ENCODE measurements around the gene CCDC120. TPM values are rescaled to one million over a fixed set of nuclear protein-coding genes. Genes with fewer than 3 reads are reported as not detected.

CCDC120 gene
- polyA plus RNA-seq, 1 of the 3 experiments (the other 2 are of a cell fraction), result 2.1 TPM

DNA sequence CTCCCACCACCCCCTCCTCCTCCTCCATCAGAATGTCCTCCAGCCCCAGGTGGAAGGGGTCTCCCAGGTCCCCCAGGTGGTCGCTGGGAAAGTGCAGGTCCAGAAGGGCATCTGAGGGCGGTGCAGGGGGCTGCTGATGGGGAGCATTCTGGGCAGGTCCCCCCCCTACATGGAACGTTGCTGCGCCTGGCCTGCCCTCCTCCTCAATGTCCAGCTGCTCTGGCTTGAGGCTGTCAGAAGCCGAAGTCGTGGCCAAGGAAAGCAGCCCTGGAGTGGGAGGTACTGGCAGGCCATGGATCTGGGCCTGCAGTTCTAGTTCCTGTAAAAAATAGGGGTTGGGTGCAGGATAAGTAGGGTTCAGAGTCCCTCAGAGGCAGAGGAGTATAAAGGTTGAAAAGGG, 28.5 kb upstream of the CCDC120 start:
- no peaks in the 10 kb centered on the region for H3K9me2 ChIP-seq
- no peak overlapping the region for H3K27ac ChIP-seq (ENCODE audit: low read depth in 2 of 2, low read length in 1 of 2)
- ChIA-PET CTCF (no interaction called here), POLR2A (no interaction called here)
- 85% methylated on average over 4 of the region's 6 CpGs for WGBS (ENCODE audit: low lambda C conversion rate)
- no peak for DNase-seq
- no peaks in the 10 kb centered on the region for H3K9me3 ChIP-seq
- no peak overlapping the region for H2AFZ ChIP-seq (ENCODE audit: low read depth)
- peaks cover 0 to 8% of the 10 kb centered on the region in 2 experiments for H3K36me3 ChIP-seq (replicated peaks in 1 of 2; ENCODE audit: control insufficient read depth in 1 of 2, insufficient read depth in 2 of 2, low read length in 1 of 2)
- no peak overlapping the region for H3K9ac ChIP-seq
- H3K4me2 ChIP-seq, result no peak overlapping the region
- no peak overlapping the region for H3K4me3 ChIP-seq (ENCODE audit: low read depth in 2 of 2, low read length in 1 of 2)
- peaks cover 4% of the 10 kb centered on the region; the same call in 1 of the 2 replicates for H3K79me2 ChIP-seq (ENCODE audit: insufficient read depth)
- no peaks in the 10 kb centered on the region for H3F3A ChIP-seq (replicated peaks; ENCODE audit: insufficient read depth)
- no peaks in the 10 kb centered on the region for H4K20me1 ChIP-seq (ENCODE audit: insufficient read depth)
- TF ChIP-seq GATA2 (CRISPR knock-in tag; IDR thresholded peaks at IDR 0.05), result no peak
- no peak for TF ChIP-seq USF2 (IDR thresholded peaks at IDR 0.05; ENCODE audit: borderline replicate concordance, low read depth, low read length)
- no peak for TF ChIP-seq RFX5 (IDR thresholded peaks at IDR 0.05; ENCODE audit: low read length)
- no peak for TF ChIP-seq FOXJ3 (CRISPR knock-in tag; IDR thresholded peaks at IDR 0.05)
- TF ChIP-seq SIN3A (IDR thresholded peaks at IDR 0.05; ENCODE audit: borderline replicate concordance, low read depth, low read length), result no peak
- no peak for TF ChIP-seq ELF1 (IDR thresholded peaks at IDR 0.05)
- TF ChIP-seq TEAD4 (IDR thresholded peaks at IDR 0.05; ENCODE audit: borderline replicate concordance, insufficient read depth), result no peak
- no peak for TF ChIP-seq MEF2A (IDR thresholded peaks at IDR 0.05; ENCODE audit: borderline replicate concordance, low read depth)
- no peak for TF ChIP-seq RAD21 (IDR thresholded peaks at IDR 0.05; ENCODE audit: low read length)
- TF ChIP-seq SMC3 (IDR thresholded peaks at IDR 0.05; ENCODE audit: low read depth, low read length), result no peak
- TF ChIP-seq EP300 (IDR thresholded peaks at IDR 0.05; ENCODE audit: borderline replicate concordance in 1 of 2, low read depth in 1 of 2, low read length in 1 of 2), result no peak
- no peak for TF ChIP-seq ZBTB33 (IDR thresholded peaks at IDR 0.05; ENCODE audit: borderline replicate concordance, low read depth)
- no peak for TF ChIP-seq NFIC (IDR thresholded peaks at IDR 0.05; ENCODE audit: borderline replicate concordance)
- H3K4me1 ChIP-seq (ENCODE audit: control insufficient read depth in 1 of 2, insufficient read depth in 2 of 2, low read depth in 1 of 2, low read length in 1 of 2), result no peaks in the 10 kb centered on the region
- no peaks in the 10 kb centered on the region; the same call in 1 of the 2 replicates for H3K27me3 ChIP-seq (ENCODE audit: insufficient read depth)

DNA sequence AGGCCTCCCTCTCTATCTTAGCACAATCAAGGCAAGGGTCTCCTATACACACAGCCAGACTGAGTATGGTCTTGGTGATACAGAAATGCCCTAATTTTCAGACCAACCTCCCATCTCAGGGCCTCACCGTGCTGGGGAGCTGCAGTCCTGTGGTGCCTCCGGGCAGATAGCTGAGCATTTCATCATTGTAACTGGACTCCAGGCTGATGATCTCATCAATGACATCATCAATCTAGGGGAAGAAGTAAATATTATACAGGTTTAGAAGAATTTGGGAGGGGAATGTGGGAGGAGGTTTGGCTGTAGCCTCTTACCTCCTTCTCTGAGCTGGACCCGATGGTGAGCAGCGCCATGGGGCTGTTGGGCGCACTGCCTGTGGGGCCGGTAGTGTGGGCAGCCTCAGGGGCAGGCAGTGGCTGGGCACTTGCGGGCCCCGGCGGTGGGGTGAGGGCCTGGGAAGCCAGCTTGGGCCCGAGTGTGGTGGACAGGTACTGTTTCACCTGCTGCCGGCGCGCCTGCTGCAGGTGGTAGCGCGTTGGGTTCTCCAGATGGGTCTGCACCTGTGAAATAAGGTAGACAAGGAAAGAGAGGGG, 20.8 kb upstream of the CCDC120 start:
- no peak for DNase-seq
- Histone ChIP-seq H3K79me2 (ENCODE audit: insufficient read depth) (peaks cover 55% of the 10 kb centered on the region), H3K9ac (no peak overlapping the region), H3K9me3 (no peaks in the 10 kb centered on the region), H3K9me2 (no peaks in the 10 kb centered on the region), H2AFZ (ENCODE audit: low read depth) (no peak overlapping the region), H3K27me3 (ENCODE audit: insufficient read depth) (no peaks in the 10 kb centered on the region), H3K4me1 (ENCODE audit: control insufficient read depth in 1 of 2, insufficient read depth in 2 of 2, low read depth in 1 of 2, low read length in 1 of 2) (peaks cover 8 to 17% of the 10 kb centered on the region in 2 experiments; a peak in 3 of 4 replicates), H4K20me1 (ENCODE audit: insufficient read depth) (no peaks in the 10 kb centered on the region), H3K4me3 (ENCODE audit: low read depth in 2 of 2, low read length in 1 of 2) (no peak overlapping the region), H3K27ac (ENCODE audit: low read depth in 2 of 2, low read length in 1 of 2) (no peak overlapping the region), H3K4me2 (no peak overlapping the region), H3K36me3 (replicated peaks in 1 of 2; ENCODE audit: control insufficient read depth in 1 of 2, insufficient read depth in 2 of 2, low read length in 1 of 2) (peaks cover 8 to 15% of the 10 kb centered on the region in 2 experiments), H3F3A (replicated peaks; ENCODE audit: insufficient read depth) (peaks cover 16% of the 10 kb centered on the region)
- ChIA-PET CTCF (no interaction called here), POLR2A (no interaction called here)
- WGBS (ENCODE audit: low lambda C conversion rate), result 62% methylated on average over 13 of the region's 15 CpGs
- TF ChIP-seq RXRA (IDR thresholded peaks at IDR 0.05; ENCODE audit: borderline replicate concordance, low read depth) (no peak), PBX3 (IDR thresholded peaks at IDR 0.05) (no peak), EP300 (IDR thresholded peaks at IDR 0.05; ENCODE audit: borderline replicate concordance in 1 of 2, low read depth in 1 of 2, low read length in 1 of 2) (no peak), NRF1 (IDR thresholded peaks at IDR 0.05; ENCODE audit: low read depth, low read length) (no peak), NFIC (IDR thresholded peaks at IDR 0.05; ENCODE audit: borderline replicate concordance) (no peak), RFX5 (IDR thresholded peaks at IDR 0.05; ENCODE audit: low read length) (no peak)

Data from SK-N-SH (cell line).